Measurements from ENCODE around the gene APLF.

DNA sequence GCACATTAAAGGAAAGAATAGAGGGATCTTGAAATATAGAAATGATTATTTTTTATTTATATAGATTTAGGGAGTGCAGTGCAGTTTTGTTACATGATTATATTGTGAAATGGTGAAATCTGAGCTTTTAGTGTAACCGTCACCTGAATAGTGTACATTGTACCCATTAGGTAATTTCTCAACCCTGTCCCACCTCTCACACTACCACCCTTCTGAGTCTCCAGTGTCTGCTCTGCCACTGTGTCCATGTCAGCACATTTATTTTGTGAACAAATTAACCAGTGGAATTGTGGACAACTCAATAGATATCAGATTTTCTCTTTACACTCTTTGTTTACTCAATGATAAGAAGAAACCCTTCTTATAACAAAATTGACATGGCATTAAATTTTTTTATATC lies 24.2 kb downstream of the APLF start:
- TF ChIP-seq, protein P1, sequence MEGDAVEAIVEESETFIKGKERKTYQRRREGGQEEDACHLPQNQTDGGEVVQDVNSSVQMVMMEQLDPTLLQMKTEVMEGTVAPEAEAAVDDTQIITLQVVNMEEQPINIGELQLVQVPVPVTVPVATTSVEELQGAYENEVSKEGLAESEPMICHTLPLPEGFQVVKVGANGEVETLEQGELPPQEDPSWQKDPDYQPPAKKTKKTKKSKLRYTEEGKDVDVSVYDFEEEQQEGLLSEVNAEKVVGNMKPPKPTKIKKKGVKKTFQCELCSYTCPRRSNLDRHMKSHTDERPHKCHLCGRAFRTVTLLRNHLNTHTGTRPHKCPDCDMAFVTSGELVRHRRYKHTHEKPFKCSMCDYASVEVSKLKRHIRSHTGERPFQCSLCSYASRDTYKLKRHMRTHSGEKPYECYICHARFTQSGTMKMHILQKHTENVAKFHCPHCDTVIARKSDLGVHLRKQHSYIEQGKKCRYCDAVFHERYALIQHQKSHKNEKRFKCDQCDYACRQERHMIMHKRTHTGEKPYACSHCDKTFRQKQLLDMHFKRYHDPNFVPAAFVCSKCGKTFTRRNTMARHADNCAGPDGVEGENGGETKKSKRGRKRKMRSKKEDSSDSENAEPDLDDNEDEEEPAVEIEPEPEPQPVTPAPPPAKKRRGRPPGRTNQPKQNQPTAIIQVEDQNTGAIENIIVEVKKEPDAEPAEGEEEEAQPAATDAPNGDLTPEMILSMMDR (IDR thresholded peaks at IDR 0.05; ENCODE audit: low read length) = no peak
- TF ChIP-seq EZH2phosphoT487 (IDR thresholded peaks at IDR 0.05; ENCODE audit: low read length) (no peak), EZH2 (optimal IDR thresholded peaks at IDR 0.05; ENCODE audit: low read depth, low read length) (no peak)

All from MM.1S (cell line).